HCEC 1CT (cell line): ENCODE measurements around the gene ENOX2.
A peak's percentile ranks its signal among the peaks of the same experiment; 100 is the strongest.

ENCODE experiments used
- DNase-seq: peaks from one replicate; pipeline ENCODE4 v3.0.0-alpha.2; 2017

The ENOX2 gene

GRCh38 chrX:130606425-130606824 lies 296.6 kb downstream of the ENOX2 start:
- no peak for DNase-seq

GRCh38 chrX:130604882-130605281 lies 298.1 kb downstream of the ENOX2 start:
- no peak for DNase-seq

- no peak for DNase-seq
These were observed 308.5 kb downstream of the ENOX2 start for GRCh38 chrX:130594453-130594916.

GRCh38 chrX:130593911-130594310 lies 309.1 kb downstream of the ENOX2 start:
- DNase-seq: no peak

- no peak for DNase-seq
These were observed 310.8 kb downstream of the ENOX2 start for GRCh38 chrX:130592204-130592603.

GRCh38 chrX:130578906-130579305 lies 324.1 kb downstream of the ENOX2 start:
- peak; percentile 4 for DNase-seq

- no peak for DNase-seq
These were observed 325.6 kb downstream of the ENOX2 start for GRCh38 chrX:130577431-130577830.

- peak; percentile 33 for DNase-seq
These were observed 327.1 kb downstream of the ENOX2 start for GRCh38 chrX:130575831-130576389.
